ENCODE data around the gene DCAF4L1. TPM values are rescaled to one million over a fixed set of nuclear protein-coding genes. Genes with fewer than 3 reads are reported as not detected.

Gene DCAF4L1
- total RNA-seq, 1 experiment from 2014 or later: 0.68 TPM

GRCh38 chr4:41991916-41992767 is 10.6 kb downstream of the DCAF4L1 start:
- CTCF ChIA-PET: no interaction called here
- Mint-ChIP-seq H3K4me3 (ENCODE audit: low read depth, unreplicated experiment) (peak overlapping the region; percentile 88), H3K4me1 (ENCODE audit: low read depth, unreplicated experiment) (no peaks in the 10 kb centered on the region), H3K27me3 (ENCODE audit: unreplicated experiment) (no peaks in the 10 kb centered on the region), H3K36me3 (ENCODE audit: insufficient read depth, unreplicated experiment) (peaks cover 28% of the 10 kb centered on the region), H3K27ac (ENCODE audit: unreplicated experiment) (no peak overlapping the region), H3K9me3 (ENCODE audit: low read depth, unreplicated experiment) (no peaks in the 10 kb centered on the region)
- TF ChIP-seq, protein P1, sequence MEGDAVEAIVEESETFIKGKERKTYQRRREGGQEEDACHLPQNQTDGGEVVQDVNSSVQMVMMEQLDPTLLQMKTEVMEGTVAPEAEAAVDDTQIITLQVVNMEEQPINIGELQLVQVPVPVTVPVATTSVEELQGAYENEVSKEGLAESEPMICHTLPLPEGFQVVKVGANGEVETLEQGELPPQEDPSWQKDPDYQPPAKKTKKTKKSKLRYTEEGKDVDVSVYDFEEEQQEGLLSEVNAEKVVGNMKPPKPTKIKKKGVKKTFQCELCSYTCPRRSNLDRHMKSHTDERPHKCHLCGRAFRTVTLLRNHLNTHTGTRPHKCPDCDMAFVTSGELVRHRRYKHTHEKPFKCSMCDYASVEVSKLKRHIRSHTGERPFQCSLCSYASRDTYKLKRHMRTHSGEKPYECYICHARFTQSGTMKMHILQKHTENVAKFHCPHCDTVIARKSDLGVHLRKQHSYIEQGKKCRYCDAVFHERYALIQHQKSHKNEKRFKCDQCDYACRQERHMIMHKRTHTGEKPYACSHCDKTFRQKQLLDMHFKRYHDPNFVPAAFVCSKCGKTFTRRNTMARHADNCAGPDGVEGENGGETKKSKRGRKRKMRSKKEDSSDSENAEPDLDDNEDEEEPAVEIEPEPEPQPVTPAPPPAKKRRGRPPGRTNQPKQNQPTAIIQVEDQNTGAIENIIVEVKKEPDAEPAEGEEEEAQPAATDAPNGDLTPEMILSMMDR (IDR thresholded peaks at IDR 0.05; ENCODE audit: unreplicated experiment): no peak
- intact Hi-C loops (cut with micrococcal nuclease; ENCODE audit: unreplicated experiment): no loop called here
- BruUV-seq (replicated peaks): no TSS peak
- DNase-seq: peak; percentile 14

DNA sequence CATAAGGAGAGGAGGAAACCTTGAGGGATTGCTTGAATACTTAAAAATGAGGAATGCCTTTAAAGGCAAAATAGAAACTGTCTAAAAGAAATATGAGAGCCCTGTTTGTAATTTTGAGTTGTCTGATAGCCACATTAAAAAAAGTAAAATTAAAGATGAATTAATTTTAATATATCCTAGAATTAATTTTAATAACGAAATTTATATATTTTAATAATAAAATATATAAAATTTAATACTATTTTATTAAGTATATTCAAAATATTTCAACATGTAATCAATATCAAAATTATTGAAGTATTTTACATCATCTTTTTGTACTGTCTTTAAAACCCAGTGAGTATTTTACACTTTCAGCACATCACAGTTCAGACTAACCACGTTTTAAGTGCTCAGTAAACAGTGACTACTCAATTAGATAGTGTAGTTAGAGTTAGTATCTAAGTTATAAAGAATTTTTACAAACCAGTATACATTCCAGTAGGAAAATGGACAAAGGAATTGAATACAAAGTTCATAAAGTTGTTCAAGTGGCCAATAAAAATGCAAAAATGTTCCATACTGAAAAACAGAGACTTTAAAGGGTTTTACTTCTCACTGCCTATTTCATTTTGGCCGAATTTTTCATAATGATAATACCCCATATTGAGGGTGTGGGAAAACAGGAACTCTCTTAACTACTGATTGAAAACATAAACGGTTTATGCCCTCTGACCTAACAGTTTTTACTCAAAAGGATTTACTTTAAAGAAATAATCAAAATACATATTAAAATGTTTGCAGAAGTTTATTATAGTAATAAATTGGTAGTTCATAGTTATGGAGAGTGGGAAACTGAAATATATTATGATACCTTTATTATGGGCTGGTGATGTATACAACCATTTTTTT is 11.7 kb downstream of the DCAF4L1 start:
- intact Hi-C loops (cut with micrococcal nuclease; ENCODE audit: unreplicated experiment): no loop called here
- Mint-ChIP-seq H3K27me3 (ENCODE audit: unreplicated experiment) (no peaks in the 10 kb centered on the region), H3K9me3 (ENCODE audit: low read depth, unreplicated experiment) (no peaks in the 10 kb centered on the region), H3K27ac (ENCODE audit: unreplicated experiment) (no peak overlapping the region), H3K4me3 (ENCODE audit: low read depth, unreplicated experiment) (no peak overlapping the region), H3K36me3 (ENCODE audit: insufficient read depth, unreplicated experiment) (peaks cover 28% of the 10 kb centered on the region), H3K4me1 (ENCODE audit: low read depth, unreplicated experiment) (no peaks in the 10 kb centered on the region)
- no TSS peak for BruUV-seq (replicated peaks)
- CTCF ChIA-PET: no interaction called here
- TF ChIP-seq, protein P1 (IDR thresholded peaks at IDR 0.05; ENCODE audit: unreplicated experiment): no peak
- DNase-seq: no peak

DNA sequence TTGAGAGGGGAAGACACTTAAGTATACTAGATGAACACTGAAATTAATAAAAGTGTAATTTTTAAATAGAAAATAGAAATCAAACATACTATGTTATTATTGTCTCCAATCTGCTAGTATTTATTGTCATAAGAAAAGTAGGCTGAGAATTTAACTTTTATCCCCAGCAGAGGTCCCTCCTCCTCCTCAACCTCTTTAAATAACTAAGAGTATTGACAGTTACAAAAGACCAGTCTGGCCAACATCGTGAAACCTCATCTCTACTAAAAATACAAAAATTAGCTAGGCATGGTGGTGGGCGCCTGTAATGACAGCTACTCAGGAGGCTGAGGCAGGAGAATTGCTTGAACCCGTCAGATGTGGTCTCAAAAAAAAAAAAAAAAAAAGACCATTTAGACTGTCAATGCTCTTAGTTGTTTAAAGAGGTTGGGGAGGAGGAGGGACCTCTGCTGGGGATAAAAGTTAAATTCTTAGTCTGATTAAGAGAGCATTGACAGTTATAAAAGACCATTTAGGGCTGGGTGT is 13.0 kb downstream of the DCAF4L1 start:
- Mint-ChIP-seq H3K9me3 (ENCODE audit: low read depth, unreplicated experiment) (no peaks in the 10 kb centered on the region), H3K4me1 (ENCODE audit: low read depth, unreplicated experiment) (no peaks in the 10 kb centered on the region), H3K36me3 (ENCODE audit: insufficient read depth, unreplicated experiment) (peaks cover 28% of the 10 kb centered on the region), H3K27me3 (ENCODE audit: unreplicated experiment) (no peaks in the 10 kb centered on the region), H3K4me3 (ENCODE audit: low read depth, unreplicated experiment) (no peak overlapping the region), H3K27ac (ENCODE audit: unreplicated experiment) (no peak overlapping the region)
- CTCF ChIA-PET: no interaction called here
- intact Hi-C loops (cut with micrococcal nuclease; ENCODE audit: unreplicated experiment): no loop called here
- BruUV-seq (replicated peaks): no TSS peak
- DNase-seq: no peak
- TF ChIP-seq, protein P1 (IDR thresholded peaks at IDR 0.05; ENCODE audit: unreplicated experiment): no peak

- BruUV-seq (replicated peaks): no TSS peak
- intact Hi-C loops (cut with micrococcal nuclease; ENCODE audit: unreplicated experiment): no loop called here
- H3K27me3 Mint-ChIP-seq (ENCODE audit: unreplicated experiment): no peaks in the 10 kb centered on the region
- CTCF ChIA-PET: no interaction called here
- H3K36me3 Mint-ChIP-seq (ENCODE audit: insufficient read depth, unreplicated experiment): no peaks in the 10 kb centered on the region
- no peak overlapping the region for H3K4me3 Mint-ChIP-seq (ENCODE audit: low read depth, unreplicated experiment)
- TF ChIP-seq, protein P1 (IDR thresholded peaks at IDR 0.05; ENCODE audit: unreplicated experiment): no peak
- H3K27ac Mint-ChIP-seq (ENCODE audit: unreplicated experiment): no peak overlapping the region
- DNase-seq: no peak
- no peaks in the 10 kb centered on the region for H3K4me1 Mint-ChIP-seq (ENCODE audit: low read depth, unreplicated experiment)
- H3K9me3 Mint-ChIP-seq (ENCODE audit: low read depth, unreplicated experiment): no peaks in the 10 kb centered on the region
These were observed 16.5 kb downstream of the DCAF4L1 start for GRCh38 chr4:41998019-41998418.
